Activated CD8-positive, alpha-beta memory T cell treated with anti-CD3 and anti-CD28 coated beads, Interleukin-2, amount 50 U/mL, for 4 hours (primary cell): ENCODE data around the gene MCRIP2.
A peak's percentile ranks its signal among the peaks of the same experiment; 100 is the strongest.

Experiments used
- DNase-seq: peaks from one replicate; pipeline ENCODE4 v3.0.0-alpha.2; 2020

MCRIP2 gene

GRCh38 chr16:649631-650030 lies 8.0 kb downstream of the MCRIP2 start:
- DNase-seq, result no peak

GRCh38 chr16:651844-652243 lies 10.2 kb downstream of the MCRIP2 start:
- no peak for DNase-seq

- DNase-seq, result no peak
Measured at GRCh38 chr16:652454-653305, 11.1 kb downstream of the MCRIP2 start.

- DNase-seq, result no peak
Measured at GRCh38 chr16:654034-654433, 12.4 kb downstream of the MCRIP2 start.

GRCh38 chr16:657487-657886 lies 15.9 kb downstream of the MCRIP2 start:
- DNase-seq, result no peak

- DNase-seq, result no peak
Measured at GRCh38 chr16:658679-659571, 17.3 kb downstream of the MCRIP2 start.

- no peak for DNase-seq
Measured at GRCh38 chr16:659618-660017, 18.0 kb downstream of the MCRIP2 start.

- no peak for DNase-seq
Measured at GRCh38 chr16:660132-660458, 18.5 kb downstream of the MCRIP2 start.

- DNase-seq, result peak; percentile 61
Measured at GRCh38 chr16:660459-661183, 19.0 kb downstream of the MCRIP2 start.

GRCh38 chr16:661184-661821 lies 19.7 kb downstream of the MCRIP2 start:
- DNase-seq, result no peak

- DNase-seq, result no peak
Measured at GRCh38 chr16:662095-662494, 20.5 kb downstream of the MCRIP2 start.

GRCh38 chr16:662597-662996 lies 21.0 kb downstream of the MCRIP2 start:
- no peak for DNase-seq

- no peak for DNase-seq
Measured at GRCh38 chr16:666572-666971, 24.9 kb downstream of the MCRIP2 start.

GRCh38 chr16:667113-667779 lies 25.6 kb downstream of the MCRIP2 start:
- no peak for DNase-seq

GRCh38 chr16:667780-668518 lies 26.3 kb downstream of the MCRIP2 start, which contains the start of gene RHOT2:
Gene RHOT2, plus strand, starts transcription at chr16:668132. Its CDS starts 68 bp downstream, at chr16:668200.
- DNase-seq, result peak; percentile 92

GRCh38 chr16:668519-669171 lies 27.0 kb downstream of the MCRIP2 start:
- DNase-seq, result no peak

- no peak for DNase-seq
Measured at GRCh38 chr16:669666-670065, 28.0 kb downstream of the MCRIP2 start.

- DNase-seq, result no peak
Measured at GRCh38 chr16:670485-671352, 29.1 kb downstream of the MCRIP2 start.

- no peak for DNase-seq
Measured at GRCh38 chr16:671353-672131, 29.9 kb downstream of the MCRIP2 start.
